Stomach (tissue), 9 donors: ENCODE measurements around the gene LRP4. TPM values are rescaled to one million over a fixed set of nuclear protein-coding genes. Genes with fewer than 3 reads are reported as not detected.

ENCODE experiments used
- DNase-seq, 2 donors: peaks; one replicate each; pipeline versions ENCODE4 v3.0.0 to v3.0.0-alpha.2; 2013 to 2019
- H3K27ac ChIP-seq, 5 donors: fragments of 200-600 bp in 4 of 5; sonication (generic) in 4 of 5; one replicate each; pipeline ENCODE4 v1.5.1; 2013 to 2019; ENCODE audit warnings: mild to moderate bottlenecking in 1 of 5, moderate library complexity in 1 of 5
- H3K27me3 ChIP-seq, 3 donors: fragments of 200-600 bp; sonication (generic); one replicate each; pipeline ENCODE4 v1.5.1; 2017 to 2019; ENCODE audit warnings: mixed run types in 1 of 3
- H3K36me3 ChIP-seq, 4 donors: fragments of 200-600 bp; sonication (generic); 1 replicate in 3 of 4; 2 replicates in 1 of 4; pipeline ENCODE4 v1.5.1; 2016 to 2019
- H3K4me1 ChIP-seq, 4 donors: fragments of 200-600 bp; sonication (generic); one replicate each; pipeline ENCODE4 v1.5.1; 2016 to 2019
- H3K4me3 ChIP-seq, 4 donors: fragments of 200-600 bp; sonication (generic) in 3 of 4; one replicate each; pipeline ENCODE4 v1.5.1; 2016 to 2019; ENCODE audit warnings: mild to moderate bottlenecking in 1 of 4
- H3K9me3 ChIP-seq, 4 donors: fragments of 200-600 bp; sonication (generic); one replicate each; pipeline ENCODE4 v1.5.1; 2016 to 2019
- EP300 ChIP-seq: sonication (generic); formaldehyde crosslinking; IDR thresholded peaks from one replicate; pipeline ENCODE4 v1.6.1; 2017; ENCODE audit warnings: antibody characterized with exemption
- POLR2A ChIP-seq, 4 donors: fragments of 450-650 bp; IDR thresholded peaks; one replicate each; pipeline ENCODE4 v1.6.1; 2016; ENCODE audit warnings: antibody characterized with exemption in 4 of 4, control low read depth in 2 of 4, mild to moderate bottlenecking in 1 of 4, moderate library complexity in 1 of 4
- POLR2AphosphoS5 ChIP-seq, 3 donors: sonication (generic); formaldehyde crosslinking; IDR thresholded peaks; one replicate each; pipeline ENCODE4 v1.6.1; 2016; ENCODE audit warnings: antibody characterized with exemption in 3 of 3
- WGBS, 5 donors: extraction: QIAGEN DNeasy Blood & Tissue Kit in 3 of 5; methylation state at CpG; one replicate each; pipeline versions ENCODE4 v1.1.5 to v1.1.7; 2013 to 2018; 5-methylcytosine and 5-hydroxymethylcytosine counted together
- intact Hi-C: fragments of 100-400 bp; cut with DNase I; formaldehyde crosslinking; loops from one replicate; pipeline ENCODE4 v1.15.1; 2023; ENCODE audit warnings: low total_unique reads
- polyA plus RNA-seq, 3 donors: library from polyadenylated mRNA; stranded (reverse); fragments of 200-250 nt; gene quantifications; one replicate each; pipeline ENCODE4 v1.2.3, GENCODE V29; 2013
- total RNA-seq, 5 donors: library from RNA; depleted of rRNA; stranded (reverse); fragments of >200 nt; gene quantifications; one replicate each; pipeline versions ENCODE4 v1.1.0 to v1.2.3, GENCODE V29; 2014 to 2016
- TF ChIP-seq, protein P1 (sequence below), 7 experiments: fragments of 450-650 bp in 4 of 7; fragments of 200-600 bp in 3 of 7; sonication (generic) in 3 of 7; IDR thresholded peaks; one replicate each; pipeline ENCODE4 v1.5.1; 2016 to 2019; ENCODE audit warnings: antibody characterized with exemption in 7 of 7, control low read depth in 2 of 7, mild to moderate bottlenecking in 1 of 7
- donor health status: healthy with polysubstance abuse.
- donor health status: Bipolar disorder and iron deficiency.
- donor health status: healthy.

Gene LRP4
- total and polyA plus RNA-seq, 8 donors = 2.0 to 29.2 (median 7.0) TPM

DNA sequence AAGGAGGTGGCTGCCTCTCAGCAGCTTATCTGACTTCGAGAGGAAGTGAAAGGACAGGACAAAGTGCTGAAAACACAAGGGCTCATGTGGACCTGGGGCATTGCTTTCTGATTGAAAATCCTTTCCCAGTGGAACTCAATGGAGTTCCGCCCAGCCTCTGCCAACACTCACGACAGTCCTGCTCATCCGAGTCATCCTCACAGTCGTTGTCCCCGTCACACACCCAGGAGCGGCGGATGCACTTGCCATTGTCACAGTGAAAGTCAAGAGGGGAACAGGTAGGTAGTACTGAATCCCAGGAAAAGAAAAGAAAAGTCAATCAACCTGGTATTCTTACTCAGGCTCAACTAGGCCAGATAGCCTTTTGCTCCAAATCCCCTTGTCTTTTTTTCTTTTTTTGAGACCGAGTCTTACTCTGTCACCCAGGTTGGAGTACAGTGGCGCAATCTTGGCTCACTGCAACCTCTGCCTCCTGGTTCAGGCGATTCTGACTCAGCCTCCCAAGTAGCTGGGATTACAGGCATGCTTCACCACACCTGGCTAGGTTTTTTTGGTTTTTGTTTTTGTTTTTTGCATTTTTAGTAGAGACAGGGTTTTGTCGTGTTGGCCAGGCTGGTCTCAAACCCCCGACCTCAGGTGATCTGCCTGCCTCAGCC is 18.1 kb downstream of the LRP4 start:
- no peak for DNase-seq
- intact Hi-C loops = no loop called here
- TF ChIP-seq, protein P1, sequence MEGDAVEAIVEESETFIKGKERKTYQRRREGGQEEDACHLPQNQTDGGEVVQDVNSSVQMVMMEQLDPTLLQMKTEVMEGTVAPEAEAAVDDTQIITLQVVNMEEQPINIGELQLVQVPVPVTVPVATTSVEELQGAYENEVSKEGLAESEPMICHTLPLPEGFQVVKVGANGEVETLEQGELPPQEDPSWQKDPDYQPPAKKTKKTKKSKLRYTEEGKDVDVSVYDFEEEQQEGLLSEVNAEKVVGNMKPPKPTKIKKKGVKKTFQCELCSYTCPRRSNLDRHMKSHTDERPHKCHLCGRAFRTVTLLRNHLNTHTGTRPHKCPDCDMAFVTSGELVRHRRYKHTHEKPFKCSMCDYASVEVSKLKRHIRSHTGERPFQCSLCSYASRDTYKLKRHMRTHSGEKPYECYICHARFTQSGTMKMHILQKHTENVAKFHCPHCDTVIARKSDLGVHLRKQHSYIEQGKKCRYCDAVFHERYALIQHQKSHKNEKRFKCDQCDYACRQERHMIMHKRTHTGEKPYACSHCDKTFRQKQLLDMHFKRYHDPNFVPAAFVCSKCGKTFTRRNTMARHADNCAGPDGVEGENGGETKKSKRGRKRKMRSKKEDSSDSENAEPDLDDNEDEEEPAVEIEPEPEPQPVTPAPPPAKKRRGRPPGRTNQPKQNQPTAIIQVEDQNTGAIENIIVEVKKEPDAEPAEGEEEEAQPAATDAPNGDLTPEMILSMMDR (IDR thresholded peaks at IDR 0.05) = no peak
- TF ChIP-seq POLR2A (IDR thresholded peaks at IDR 0.05) (no peak), EP300 (no peak), POLR2AphosphoS5 (IDR thresholded peaks at IDR 0.05) (no peak)
- H3K36me3 ChIP-seq = peaks cover 7 to 35% (median 27%) of the 10 kb centered on the region in 4 donors
- WGBS, 5 donors = 85 to 92% (median 91%) methylated on average over 13 of the region's 13 CpGs
- H3K27me3 ChIP-seq = no peaks in the 10 kb centered on the region
- no peaks in the 10 kb centered on the region for H3K9me3 ChIP-seq
- peaks cover 0 to 29% (median 11%) of the 10 kb centered on the region in 4 donors for H3K4me1 ChIP-seq
- no peak overlapping the region for H3K27ac ChIP-seq
- H3K4me3 ChIP-seq = no peak overlapping the region

- Histone ChIP-seq H3K27ac (no peak overlapping the region), H3K27me3 (no peaks in the 10 kb centered on the region), H3K4me1 (peaks cover 0 to 36% (median 14%) of the 10 kb centered on the region in 4 donors), H3K4me3 (no peak overlapping the region), H3K9me3 (no peaks in the 10 kb centered on the region), H3K36me3 (peaks cover 7 to 41% (median 33%) of the 10 kb centered on the region in 4 donors)
- DNase-seq = no peak
- 94 to 97% (median 96%) methylated on average over 10 to 13 of the region's 13 CpGs for WGBS, 5 donors
- intact Hi-C loops = no loop called here
- TF ChIP-seq POLR2AphosphoS5 (IDR thresholded peaks at IDR 0.05) (no peak), POLR2A (IDR thresholded peaks at IDR 0.05) (no peak), EP300 (no peak)
- TF ChIP-seq, protein P1 (IDR thresholded peaks at IDR 0.05) = no peak
These were observed 18.8 kb downstream of the LRP4 start for GRCh38 chr11:46899501-46900025.

DNA sequence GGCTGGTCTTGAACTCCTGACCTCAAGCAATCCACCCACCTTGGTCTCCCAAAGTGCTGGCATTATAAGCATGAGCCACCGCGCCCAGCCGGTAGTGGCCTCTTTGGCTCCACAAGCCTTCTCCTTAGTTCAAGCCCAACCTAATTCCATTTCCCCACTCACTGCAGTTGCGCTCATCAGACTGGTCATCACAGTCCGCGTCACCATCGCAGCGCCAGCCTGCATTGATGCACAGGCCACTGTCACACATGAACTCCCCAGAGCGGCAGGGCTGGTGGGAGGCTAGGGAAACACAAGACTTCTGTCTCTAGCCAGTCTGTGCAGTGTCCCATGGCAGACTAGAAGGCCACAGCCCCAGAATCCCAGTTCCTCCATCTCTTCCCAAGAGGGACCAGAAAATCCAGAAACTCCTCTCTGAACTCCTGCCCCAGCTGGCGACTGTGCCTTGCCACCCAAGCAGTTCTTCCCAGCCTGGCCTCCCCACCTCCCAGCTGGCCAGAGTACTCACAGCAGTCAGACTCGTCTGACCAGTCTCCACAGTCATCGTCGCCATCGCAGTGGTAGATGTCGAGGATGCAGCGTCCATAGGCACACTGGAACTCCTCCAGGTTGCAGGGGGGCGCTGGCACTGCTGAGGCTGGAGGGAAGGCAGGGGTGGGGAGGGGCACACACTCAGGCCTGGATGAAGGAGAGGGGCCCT is 19.8 kb downstream of the LRP4 start:
- H3K4me3 ChIP-seq = no peak overlapping the region
- no peak for TF ChIP-seq POLR2AphosphoS5 (IDR thresholded peaks at IDR 0.05)
- TF ChIP-seq, protein P1 (IDR thresholded peaks at IDR 0.05) = no peak
- no peak for TF ChIP-seq POLR2A (IDR thresholded peaks at IDR 0.05)
- TF ChIP-seq EP300 = no peak
- no peaks in the 10 kb centered on the region for H3K9me3 ChIP-seq
- intact Hi-C loops = no loop called here
- WGBS, 5 donors = 64 to 83% (median 76%) methylated on average over 17 of the region's 17 CpGs
- peaks cover 7 to 49% (median 39%) of the 10 kb centered on the region in 4 donors for H3K36me3 ChIP-seq
- H3K27ac ChIP-seq = no peak overlapping the region
- H3K27me3 ChIP-seq = no peaks in the 10 kb centered on the region
- peaks cover 0 to 29% (median 14%) of the 10 kb centered on the region in 4 donors for H3K4me1 ChIP-seq
- DNase-seq = peak; percentile 66 to 76

DNA sequence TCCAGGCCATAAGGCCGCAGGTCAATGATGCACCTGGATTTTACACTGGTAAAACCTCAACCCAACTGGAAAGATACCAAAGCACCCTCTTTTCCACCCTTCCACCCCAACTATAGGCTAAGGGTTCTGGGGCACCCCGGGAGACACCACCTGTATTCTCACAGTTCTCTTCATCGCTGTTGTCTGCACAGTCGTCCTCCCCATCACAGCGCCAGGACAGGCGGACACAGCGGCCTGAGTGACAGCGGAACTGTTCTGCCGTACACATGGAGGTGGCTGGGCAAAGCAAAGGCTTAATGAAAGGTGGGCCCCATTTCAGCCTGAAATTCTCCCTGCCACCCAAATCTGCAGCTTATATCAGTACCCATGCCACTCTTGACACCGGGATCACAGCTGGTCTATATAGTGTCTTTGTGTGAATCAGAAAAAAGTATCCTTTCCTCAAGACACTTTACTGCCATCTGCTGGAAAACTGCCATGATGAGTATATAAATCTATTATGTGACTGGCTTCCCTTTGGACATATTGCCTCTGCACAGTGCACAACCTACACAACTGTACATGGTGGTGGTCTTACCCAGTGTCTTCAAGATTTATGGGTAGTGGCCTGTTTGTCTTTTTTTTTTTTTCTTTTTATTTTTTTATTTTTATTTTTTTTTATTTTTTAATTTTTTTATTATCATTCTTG is 21.5 kb downstream of the LRP4 start:
- 90 to 97% (median 93%) methylated on average over 10 of the region's 10 CpGs for WGBS, 5 donors
- Histone ChIP-seq H3K4me1 (peaks cover 0 to 27% (median 14%) of the 10 kb centered on the region in 4 donors), H3K4me3 (no peak overlapping the region), H3K27me3 (no peaks in the 10 kb centered on the region), H3K36me3 (peaks cover 7 to 66% (median 46%) of the 10 kb centered on the region in 4 donors), H3K9me3 (no peaks in the 10 kb centered on the region), H3K27ac (no peak overlapping the region)
- intact Hi-C loops = no loop called here
- no peak for TF ChIP-seq EP300
- no peak for TF ChIP-seq POLR2AphosphoS5 (IDR thresholded peaks at IDR 0.05)
- TF ChIP-seq POLR2A (IDR thresholded peaks at IDR 0.05) = no peak
- TF ChIP-seq, protein P1 (IDR thresholded peaks at IDR 0.05) = no peak
- DNase-seq = peak in 1 of 2 donors; percentile 38
